K562 (cell line): Measurements from ENCODE around the gene CD248. TPM values are rescaled to one million over a fixed set of nuclear protein-coding genes. Genes with fewer than 3 reads are reported as not detected.

Source experiments
- JUND ChIP-seq, 2 experiments: IDR thresholded peaks; 2 replicates in 1 of 2; 3 replicates in 1 of 2; pipeline ENCODE4 v1.6.1; 2011; ENCODE audit warnings: borderline replicate concordance in 2 of 2, low read depth in 2 of 2, low read length in 2 of 2, improper control_type of control experiment in 1 of 2, missing biosample characterization in 1 of 2, missing genetic modification characterization in 1 of 2, missing genetic modification reagents in 1 of 2
- KLF6 ChIP-seq: fragments of 250-450 bp; sonication (Bioruptor Pico); IDR thresholded peaks from 2 replicates; pipeline ENCODE4 v1.4.0; 2020; ENCODE audit warnings: mild to moderate bottlenecking, moderate library complexity, borderline replicate concordance
- NCOA6 ChIP-seq: fragments of 450-650 bp; IDR thresholded peaks from 2 replicates; pipeline ENCODE4 v1.6.1; 2017; ENCODE audit warnings: mild to moderate bottlenecking
- PHF8 ChIP-seq: fragments of 200-600 bp; sonication (generic); IDR thresholded peaks from 2 replicates; pipeline ENCODE4 v1.6.1; 2012; ENCODE audit warnings: mixed run types, mild to moderate bottlenecking, inconsistent platforms, low read length, moderate library complexity, borderline replicate concordance
- PTBP1 ChIP-seq: fragments of 200-400 bp; formaldehyde crosslinking; IDR thresholded peaks from 2 replicates; pipeline ENCODE4 v1.6.1; 2017; ENCODE audit warnings: low read depth, low read length
- SAFB ChIP-seq: fragments of 200-400 bp; formaldehyde crosslinking; IDR thresholded peaks from 2 replicates; pipeline ENCODE4 v1.6.1; 2017; ENCODE audit warnings: low read depth, low read length, borderline replicate concordance
- polyA plus RNA-seq, 8 experiments: library from polyadenylated mRNA; depleted of rRNA in 4 of 8; stranded (reverse) in 5 of 8; unstranded in 3 of 8; fragments of >200 nt; fragmentation: Nextera tagmentation in 2 of 8; fragmentation: Illumina TruSeq in 1 of 8; extraction: Ambion mirVana in 2 of 8; extraction: Trizol in 1 of 8; gene quantifications; 2 replicates each; pipeline versions ENCODE4 v1.2.1 to v1.2.3, GENCODE V29; 2011 to 2014; ENCODE audit warnings: inconsistent platforms in 1 of 8, missing spikeins in 1 of 8
- total RNA-seq, 7 experiments: library from RNA; depleted of rRNA in 6 of 7; stranded (reverse); fragments of >200 nt in 6 of 7; fragmentation: Illumina TruSeq in 2 of 7; extraction: Trizol in 2 of 7; gene quantifications; 2 replicates each; pipeline versions ENCODE4 v1.2.1 to v1.2.3, GENCODE V29; 2011 to 2021; ENCODE audit warnings: low replicate concordance in 1 of 7
- TF ChIP-seq, protein P1 (sequence below): sonication (generic); formaldehyde crosslinking; IDR thresholded peaks from 2 replicates; pipeline ENCODE4 v1.8.0; 2022; ENCODE audit warnings: mild to moderate bottlenecking, missing genetic modification reagents
- TF ChIP-seq, protein P2 (sequence below), 2 experiments: fragments of 450-650 bp; IDR thresholded peaks; 2 replicates each; pipeline ENCODE4 v1.6.1; 2016; ENCODE audit warnings: mild to moderate bottlenecking in 2 of 2, borderline replicate concordance in 1 of 2, low read depth in 1 of 2, moderate library complexity in 1 of 2

Gene CD248
- total and polyA plus RNA-seq, 9 of the 15 experiments (the other 6 are each of a cell fraction or from before 2014, with no cell fraction given): 0.09 TPM; not detected in 8

DNA sequence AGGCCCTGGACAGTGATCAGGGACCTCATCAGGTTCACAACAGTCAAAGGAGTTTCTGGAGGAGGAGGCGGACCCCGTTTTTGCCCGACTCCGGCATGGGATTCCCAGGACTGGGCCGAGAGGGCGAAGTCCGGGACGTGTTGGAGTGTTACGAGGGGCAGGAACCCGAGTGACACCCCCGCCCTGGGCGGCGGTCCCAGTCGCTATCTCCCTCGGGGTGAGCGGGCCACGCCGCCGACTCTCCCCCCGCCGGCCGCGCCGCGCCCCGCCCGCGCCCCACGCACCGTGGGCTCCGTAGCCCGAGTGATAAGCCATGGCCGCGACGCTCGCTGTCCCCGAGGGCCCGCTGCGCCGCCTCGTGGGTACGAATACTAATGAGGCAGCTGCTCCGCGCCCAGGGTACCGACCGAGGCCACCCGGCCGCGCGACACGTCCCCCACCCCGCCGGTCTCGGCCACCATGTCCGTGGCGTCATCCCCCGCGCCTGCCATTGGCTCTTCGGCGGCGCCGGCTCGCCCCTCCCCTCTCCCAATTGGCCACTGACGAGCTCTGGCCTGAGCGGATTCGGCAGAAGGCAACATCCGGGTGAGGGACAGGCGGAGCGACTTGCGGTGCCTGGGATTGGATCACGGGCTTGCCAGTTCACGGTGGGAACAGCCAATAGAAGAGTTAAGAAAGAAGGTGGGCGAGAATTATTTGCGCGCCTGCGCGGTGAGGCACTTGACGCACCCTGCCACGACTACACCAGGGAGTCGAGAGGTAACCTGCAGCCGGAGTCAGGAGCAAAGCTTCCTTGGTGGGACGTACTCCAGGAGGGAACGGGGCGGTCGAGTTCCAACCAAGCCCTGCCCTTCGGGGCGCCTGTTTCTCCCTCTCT, 27.9 kb downstream of the CD248 start, which contains the start of gene YIF1A (continued):
- TF ChIP-seq, protein P1, sequence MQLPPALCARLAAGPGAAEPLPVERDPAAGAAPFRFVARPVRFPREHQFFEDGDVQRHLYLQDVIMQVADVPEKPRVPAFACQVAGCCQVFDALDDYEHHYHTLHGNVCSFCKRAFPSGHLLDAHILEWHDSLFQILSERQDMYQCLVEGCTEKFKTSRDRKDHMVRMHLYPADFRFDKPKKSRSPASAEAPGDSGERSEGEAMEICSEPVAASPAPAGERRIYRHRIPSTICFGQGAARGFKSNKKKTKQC (CRISPR knock-in tag): 0 out of 2 replicates have a peak, but pooled peaks have one; percentile 69
- TF ChIP-seq NCOA6 (no peak), KLF6 (CRISPR knock-in tag) (no peak), PHF8 (peak; percentile 92), PTBP1 (no peak), JUND (IDR thresholded peaks at IDR 0.05; ENCODE audit: borderline replicate concordance, low read depth, low read length) (peak; percentile 88), JUND (tag; IDR thresholded peaks at IDR 0.05; ENCODE audit: borderline replicate concordance, low read depth, low read length) (peak; percentile 73; the same call in 2 of the 3 replicates), SAFB (peak; percentile 95)
- TF ChIP-seq, protein P2, sequence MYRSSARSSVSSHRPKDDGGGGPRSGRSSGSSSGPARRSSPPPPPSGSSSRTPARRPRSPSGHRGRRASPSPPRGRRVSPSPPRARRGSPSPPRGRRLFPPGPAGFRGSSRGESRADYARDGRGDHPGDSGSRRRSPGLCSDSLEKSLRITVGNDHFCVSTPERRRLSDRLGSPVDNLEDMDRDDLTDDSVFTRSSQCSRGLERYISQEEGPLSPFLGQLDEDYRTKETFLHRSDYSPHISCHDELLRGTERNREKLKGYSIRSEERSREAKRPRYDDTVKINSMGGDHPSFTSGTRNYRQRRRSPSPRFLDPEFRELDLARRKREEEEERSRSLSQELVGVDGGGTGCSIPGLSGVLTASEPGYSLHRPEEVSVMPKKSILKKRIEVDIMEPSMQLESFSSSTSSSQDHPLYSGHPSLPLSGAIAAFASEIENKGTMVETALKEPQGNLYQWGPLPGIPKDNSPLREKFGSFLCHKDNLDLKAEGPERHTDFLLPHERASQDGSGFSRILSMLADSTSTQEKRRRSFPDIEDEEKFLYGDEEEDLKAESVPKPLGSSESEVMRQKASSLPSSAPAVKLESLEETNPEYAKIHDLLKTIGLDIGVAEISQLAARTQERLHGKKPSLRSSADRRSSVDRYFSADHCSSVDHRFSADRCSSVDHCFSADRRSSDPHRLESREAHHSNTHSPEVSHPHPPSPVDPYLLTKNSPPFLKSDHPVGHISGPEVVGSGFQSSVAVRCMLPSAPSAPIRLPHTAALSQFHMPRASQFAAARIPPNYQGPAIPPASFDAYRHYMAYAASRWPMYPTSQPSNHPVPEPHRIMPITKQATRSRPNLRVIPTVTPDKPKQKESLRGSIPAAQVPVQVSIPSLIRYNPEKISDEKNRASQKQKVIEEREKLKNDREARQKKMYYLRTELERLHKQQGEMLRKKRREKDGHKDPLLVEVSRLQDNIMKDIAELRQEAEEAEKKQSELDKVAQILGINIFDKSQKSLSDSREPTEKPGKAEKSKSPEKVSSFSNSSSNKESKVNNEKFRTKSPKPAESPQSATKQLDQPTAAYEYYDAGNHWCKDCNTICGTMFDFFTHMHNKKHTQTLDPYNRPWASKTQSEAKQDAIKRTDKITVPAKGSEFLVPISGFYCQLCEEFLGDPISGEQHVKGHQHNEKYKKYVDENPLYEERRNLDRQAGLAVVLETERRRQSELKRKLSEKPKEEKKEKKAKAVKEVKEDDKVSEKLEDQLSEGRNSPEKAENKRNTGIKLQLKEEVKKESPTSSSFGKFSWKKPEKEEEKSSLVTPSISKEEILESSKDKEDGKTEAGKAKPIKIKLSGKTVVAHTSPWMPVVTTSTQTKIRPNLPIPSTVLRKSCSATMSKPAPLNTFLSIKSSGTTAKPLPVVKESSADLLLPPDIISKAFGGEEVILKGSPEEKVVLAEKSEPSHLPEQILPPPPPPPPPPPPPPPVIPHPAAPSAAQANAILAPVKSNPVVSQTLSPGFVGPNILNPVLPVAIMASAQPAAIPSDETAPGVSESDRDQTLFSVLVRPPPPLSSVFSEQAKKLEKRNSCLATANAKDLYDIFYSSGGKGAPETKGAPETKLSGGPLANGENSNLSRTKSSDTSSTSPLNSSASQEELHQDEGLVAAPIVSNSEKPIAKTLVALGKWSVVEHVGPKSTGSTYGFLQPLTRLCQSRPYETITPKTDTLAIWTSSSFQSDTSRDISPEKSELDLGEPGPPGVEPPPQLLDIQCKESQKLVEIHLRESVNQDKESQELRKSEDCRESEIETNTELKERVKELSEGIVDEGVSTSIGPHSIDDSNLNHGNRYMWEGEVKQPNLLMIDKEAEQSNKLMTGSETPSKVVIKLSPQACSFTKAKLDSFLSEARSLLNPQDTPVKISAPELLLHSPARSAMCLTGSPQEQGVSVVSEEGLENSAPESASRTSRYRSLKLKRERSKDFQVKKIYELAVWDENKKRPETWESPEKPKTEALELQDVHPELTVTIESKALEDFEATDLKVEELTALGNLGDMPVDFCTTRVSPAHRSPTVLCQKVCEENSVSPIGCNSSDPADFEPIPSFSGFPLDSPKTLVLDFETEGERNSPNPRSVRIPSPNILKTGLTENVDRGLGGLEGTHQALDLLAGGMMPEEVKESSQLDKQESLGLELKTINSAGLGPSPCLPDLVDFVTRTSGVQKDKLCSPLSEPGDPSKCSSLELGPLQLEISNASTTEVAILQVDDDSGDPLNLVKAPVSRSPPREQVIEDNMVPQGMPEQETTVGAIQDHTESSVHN (IDR thresholded peaks at IDR 0.05; ENCODE audit: borderline replicate concordance in 1 of 2, low read depth in 1 of 2): 0 out of 4 replicates have a peak, but pooled peaks of 1 of the 2 experiments have one; percentile 20
